Measurements from ENCODE around the gene DACH1.

DACH1 gene

GRCh38 chr13:71874458-71874857, 7.5 kb upstream of the DACH1 start:
- H3K4me3 Mint-ChIP-seq = no peak overlapping the region
- no peaks in the 10 kb centered on the region for H3K36me3 Mint-ChIP-seq

GRCh38 chr13:71873418-71874247, 6.6 kb upstream of the DACH1 start:
- Mint-ChIP-seq H3K36me3 (no peaks in the 10 kb centered on the region), H3K4me1 (no peaks in the 10 kb centered on the region), H3K9me3 (peaks cover 2% of the 10 kb centered on the region), H3K27me3 (no peaks in the 10 kb centered on the region), H3K27ac (no peak overlapping the region), H3K4me3 (no peak overlapping the region)
- DNase-seq (ENCODE audit: low spot score in 2 of 2) = no peak
- no peak for ATAC-seq (ENCODE audit: low read depth)

More at GRCh38 chr13:71874458-71874857, 7.5 kb upstream of the DACH1 start:
- DNase-seq (ENCODE audit: low spot score in 2 of 2) = no peak
- ATAC-seq (ENCODE audit: low read depth) = no peak
- Mint-ChIP-seq H3K4me1 (no peaks in the 10 kb centered on the region), H3K27ac (no peak overlapping the region), H3K9me3 (peaks cover 2% of the 10 kb centered on the region), H3K27me3 (no peaks in the 10 kb centered on the region)

- DNase-seq (ENCODE audit: low spot score in 2 of 2) (no peak), ATAC-seq (ENCODE audit: low read depth) (no peak)
- Mint-ChIP-seq H3K36me3 (no peaks in the 10 kb centered on the region), H3K27ac (no peak overlapping the region), H3K27me3 (peaks cover 5% of the 10 kb centered on the region), H3K4me1 (peaks cover 3% of the 10 kb centered on the region), H3K4me3 (no peak overlapping the region), H3K9me3 (peaks cover 2% of the 10 kb centered on the region)
These were observed 4.8 kb upstream of the DACH1 start for GRCh38 chr13:71871844-71872243.

- Mint-ChIP-seq H3K36me3 (no peaks in the 10 kb centered on the region), H3K27ac (no peak overlapping the region), H3K4me3 (no peak overlapping the region), H3K9me3 (peaks cover 2% of the 10 kb centered on the region), H3K4me1 (peaks cover 7% of the 10 kb centered on the region), H3K27me3 (peaks cover 8% of the 10 kb centered on the region)
- DNase-seq (ENCODE audit: low spot score in 2 of 2) = no peak
- ATAC-seq (ENCODE audit: low read depth) = no peak
These were observed 4.3 kb upstream of the DACH1 start for GRCh38 chr13:71871176-71871754.

- ATAC-seq (ENCODE audit: low read depth) (no peak), DNase-seq (ENCODE audit: low spot score in 2 of 2) (no peak)
- peaks cover 2% of the 10 kb centered on the region for H3K9me3 Mint-ChIP-seq
- H3K4me3 Mint-ChIP-seq = no peak overlapping the region
- no peaks in the 10 kb centered on the region for H3K36me3 Mint-ChIP-seq
- H3K27ac Mint-ChIP-seq = no peak overlapping the region
- H3K27me3 Mint-ChIP-seq = peaks cover 10% of the 10 kb centered on the region
- peaks cover 7% of the 10 kb centered on the region for H3K4me1 Mint-ChIP-seq
These were observed 3.1 kb upstream of the DACH1 start for GRCh38 chr13:71870100-71870499.

GRCh38 chr13:71869274-71869673, 2.3 kb upstream of the DACH1 start:
- H3K27ac Mint-ChIP-seq = no peak overlapping the region
- H3K27me3 Mint-ChIP-seq = peaks cover 18% of the 10 kb centered on the region
- H3K36me3 Mint-ChIP-seq = no peaks in the 10 kb centered on the region
- ATAC-seq (ENCODE audit: low read depth) = no peak
- H3K9me3 Mint-ChIP-seq = peaks cover 2% of the 10 kb centered on the region
- no peak for DNase-seq (ENCODE audit: low spot score in 2 of 2)
- H3K4me1 Mint-ChIP-seq = peaks cover 14% of the 10 kb centered on the region
- H3K4me3 Mint-ChIP-seq = no peak overlapping the region

- no peak for ATAC-seq (ENCODE audit: low read depth)
- DNase-seq (ENCODE audit: low spot score in 2 of 2) = no peak
- Mint-ChIP-seq H3K9me3 (no peaks in the 10 kb centered on the region), H3K4me1 (peaks cover 14% of the 10 kb centered on the region), H3K36me3 (no peaks in the 10 kb centered on the region), H3K4me3 (peak overlapping the region; percentile 52), H3K27me3 (peaks cover 21% of the 10 kb centered on the region), H3K27ac (no peak overlapping the region)
These were observed 471 bp downstream of the DACH1 start for GRCh38 chr13:71866335-71867130.

GRCh38 chr13:71865874-71866334, 1.1 kb downstream of the DACH1 start:
- H3K9me3 Mint-ChIP-seq = no peaks in the 10 kb centered on the region
- no peak for ATAC-seq (ENCODE audit: low read depth)
- no peaks in the 10 kb centered on the region for H3K36me3 Mint-ChIP-seq
- peaks cover 21% of the 10 kb centered on the region for H3K27me3 Mint-ChIP-seq
- no peak for DNase-seq (ENCODE audit: low spot score in 2 of 2)
- H3K4me3 Mint-ChIP-seq = no peak overlapping the region
- H3K27ac Mint-ChIP-seq = no peak overlapping the region
- peaks cover 14% of the 10 kb centered on the region for H3K4me1 Mint-ChIP-seq

GRCh38 chr13:71864986-71865873, 1.8 kb downstream of the DACH1 start:
- peak overlapping the region; percentile 67 for H3K4me3 Mint-ChIP-seq
- no peaks in the 10 kb centered on the region for H3K36me3 Mint-ChIP-seq
- DNase-seq (ENCODE audit: low spot score in 2 of 2) = no peak
- ATAC-seq (ENCODE audit: low read depth) = no peak
- H3K9me3 Mint-ChIP-seq = no peaks in the 10 kb centered on the region
- H3K27me3 Mint-ChIP-seq = peaks cover 21% of the 10 kb centered on the region
- no peak overlapping the region for H3K27ac Mint-ChIP-seq
- peaks cover 14% of the 10 kb centered on the region for H3K4me1 Mint-ChIP-seq

GRCh38 chr13:71864094-71864985, 2.7 kb downstream of the DACH1 start:
- Mint-ChIP-seq H3K4me3 (peak overlapping the region; percentile 67), H3K27me3 (peaks cover 21% of the 10 kb centered on the region), H3K4me1 (peaks cover 14% of the 10 kb centered on the region), H3K27ac (no peak overlapping the region), H3K36me3 (no peaks in the 10 kb centered on the region), H3K9me3 (no peaks in the 10 kb centered on the region)
- no peak for ATAC-seq (ENCODE audit: low read depth)
- no peak for DNase-seq (ENCODE audit: low spot score in 2 of 2)

- Mint-ChIP-seq H3K4me3 (no peak overlapping the region), H3K36me3 (no peaks in the 10 kb centered on the region), H3K27me3 (peaks cover 23% of the 10 kb centered on the region), H3K9me3 (no peaks in the 10 kb centered on the region), H3K27ac (no peak overlapping the region), H3K4me1 (peaks cover 14% of the 10 kb centered on the region)
- ATAC-seq (ENCODE audit: low read depth) (no peak), DNase-seq (ENCODE audit: low spot score in 2 of 2) (no peak)
These were observed 3.6 kb downstream of the DACH1 start for GRCh38 chr13:71863254-71863865.

GRCh38 chr13:71862459-71862943, 4.5 kb downstream of the DACH1 start:
- peaks cover 23% of the 10 kb centered on the region for H3K27me3 Mint-ChIP-seq

More at GRCh38 chr13:71862459-71862943, 4.5 kb downstream of the DACH1 start:
- Mint-ChIP-seq H3K36me3 (no peaks in the 10 kb centered on the region), H3K9me3 (no peaks in the 10 kb centered on the region), H3K4me3 (no peak overlapping the region), H3K4me1 (peaks cover 14% of the 10 kb centered on the region), H3K27ac (no peak overlapping the region)
- DNase-seq (ENCODE audit: low spot score in 2 of 2) (no peak), ATAC-seq (ENCODE audit: low read depth) (no peak)

All from memory B cell (primary cell).